ENCODE results near the gene SLC2A6.

SLC2A6 gene

GRCh38 chr9:133516256-133516960 lies 37.5 kb upstream of the SLC2A6 start:
- no peaks in the 10 kb centered on the region for H3K36me3 ChIP-seq (replicated peaks; ENCODE audit: insufficient read depth, low read length)
- no peak overlapping the region for H3K4me2 ChIP-seq (ENCODE audit: low read depth, low read length)
- H3K9me3 ChIP-seq (replicated peaks; ENCODE audit: insufficient read depth, low read length), result no peaks in the 10 kb centered on the region
- no peak overlapping the region for H2AFZ ChIP-seq (ENCODE audit: low read length)
- no peaks in the 10 kb centered on the region for H3F3A ChIP-seq (ENCODE audit: insufficient read depth, low read length)
- H3K4me3 ChIP-seq (ENCODE audit: low read length), result no peak overlapping the region
- no peak overlapping the region for H3K27ac ChIP-seq (ENCODE audit: low read length)
- no peak for DNase-seq
- peaks cover 89% of the 10 kb centered on the region for H3K27me3 ChIP-seq (replicated peaks; ENCODE audit: insufficient read depth, low read length)
- no peak overlapping the region for H3K9ac ChIP-seq (ENCODE audit: low read length)
- H3K79me2 ChIP-seq (ENCODE audit: low read length), result no peaks in the 10 kb centered on the region
- H3K9me2 ChIP-seq (replicated peaks; ENCODE audit: insufficient read depth, low read length), result no peaks in the 10 kb centered on the region
- H3K4me1 ChIP-seq (ENCODE audit: low read length), result no peaks in the 10 kb centered on the region
- TF ChIP-seq EZH2 (optimal IDR thresholded peaks at IDR 0.05; ENCODE audit: low read depth, low read length) (no peak), CTCF (IDR thresholded peaks at IDR 0.05; ENCODE audit: low read length) (no peak), EZH2phosphoT487 (IDR thresholded peaks at IDR 0.05; ENCODE audit: low read length) (no peak)
- no peaks in the 10 kb centered on the region for H4K20me1 ChIP-seq (ENCODE audit: insufficient read depth, low read length)

GRCh38 chr9:133515615-133516255 lies 36.8 kb upstream of the SLC2A6 start:
- H3K4me1 ChIP-seq (ENCODE audit: low read length), result no peaks in the 10 kb centered on the region
- H3K4me2 ChIP-seq (ENCODE audit: low read depth, low read length), result no peak overlapping the region
- no peak for DNase-seq
- TF ChIP-seq CTCF (IDR thresholded peaks at IDR 0.05; ENCODE audit: low read length), result no peak
- TF ChIP-seq EZH2 (optimal IDR thresholded peaks at IDR 0.05; ENCODE audit: low read depth, low read length), result no peak
- TF ChIP-seq EZH2phosphoT487 (IDR thresholded peaks at IDR 0.05; ENCODE audit: low read length), result no peak
- H3K27me3 ChIP-seq (replicated peaks; ENCODE audit: insufficient read depth, low read length), result peaks cover 89% of the 10 kb centered on the region
- no peak overlapping the region for H3K4me3 ChIP-seq (ENCODE audit: low read length)
- no peaks in the 10 kb centered on the region for H3K9me3 ChIP-seq (replicated peaks; ENCODE audit: insufficient read depth, low read length)
- no peaks in the 10 kb centered on the region for H3K79me2 ChIP-seq (ENCODE audit: low read length)
- no peaks in the 10 kb centered on the region for H3K9me2 ChIP-seq (replicated peaks; ENCODE audit: insufficient read depth, low read length)
- no peaks in the 10 kb centered on the region for H4K20me1 ChIP-seq (ENCODE audit: insufficient read depth, low read length)
- H3K36me3 ChIP-seq (replicated peaks; ENCODE audit: insufficient read depth, low read length), result no peaks in the 10 kb centered on the region
- H3F3A ChIP-seq (ENCODE audit: insufficient read depth, low read length), result no peaks in the 10 kb centered on the region
- no peak overlapping the region for H2AFZ ChIP-seq (ENCODE audit: low read length)
- H3K9ac ChIP-seq (ENCODE audit: low read length), result no peak overlapping the region
- H3K27ac ChIP-seq (ENCODE audit: low read length), result no peak overlapping the region

GRCh38 chr9:133515240-133515610 lies 36.3 kb upstream of the SLC2A6 start:
- Histone ChIP-seq H3K36me3 (replicated peaks; ENCODE audit: insufficient read depth, low read length) (no peaks in the 10 kb centered on the region), H4K20me1 (ENCODE audit: insufficient read depth, low read length) (no peaks in the 10 kb centered on the region), H3K4me2 (ENCODE audit: low read depth, low read length) (no peak overlapping the region), H3K4me1 (ENCODE audit: low read length) (no peaks in the 10 kb centered on the region), H2AFZ (ENCODE audit: low read length) (no peak overlapping the region), H3K9ac (ENCODE audit: low read length) (no peak overlapping the region), H3F3A (ENCODE audit: insufficient read depth, low read length) (no peaks in the 10 kb centered on the region), H3K27ac (ENCODE audit: low read length) (no peak overlapping the region), H3K27me3 (replicated peaks; ENCODE audit: insufficient read depth, low read length) (peaks cover 89% of the 10 kb centered on the region), H3K9me3 (replicated peaks; ENCODE audit: insufficient read depth, low read length) (no peaks in the 10 kb centered on the region), H3K9me2 (replicated peaks; ENCODE audit: insufficient read depth, low read length) (no peaks in the 10 kb centered on the region), H3K4me3 (ENCODE audit: low read length) (no peak overlapping the region), H3K79me2 (ENCODE audit: low read length) (no peaks in the 10 kb centered on the region)
- TF ChIP-seq EZH2 (optimal IDR thresholded peaks at IDR 0.05; ENCODE audit: low read depth, low read length), result no peak
- no peak for TF ChIP-seq EZH2phosphoT487 (IDR thresholded peaks at IDR 0.05; ENCODE audit: low read length)
- no peak for TF ChIP-seq CTCF (IDR thresholded peaks at IDR 0.05; ENCODE audit: low read length)
- DNase-seq, result no peak

Data from MM.1S (cell line).